Upper lobe of left lung (tissue), 6 donors: ENCODE measurements around the gene PFAS. TPM values are rescaled to one million over a fixed set of nuclear protein-coding genes. Genes with fewer than 3 reads are reported as not detected.

Experiments used
- ATAC-seq, 2 donors: fragments of 200-7000 bp; cut with Tn5 transposase; one replicate each; pipeline ENCODE4 v1.9.1; 2022; ENCODE audit warnings: mild to moderate bottlenecking in 2 of 2, moderate library complexity in 2 of 2; ENCODE audit not compliant: low FRiP score in 2 of 2
- DNase-seq, 2 donors: peaks; one replicate each; pipeline ENCODE4 v3.0.0-alpha.2; 2019 to 2020
- H3K27ac ChIP-seq, 4 donors: fragments of 200-600 bp; sonication (generic); one replicate each; pipeline ENCODE4 v1.5.1; 2016 to 2019
- H3K27me3 ChIP-seq, 4 donors: fragments of 200-600 bp; sonication (generic); one replicate each; pipeline ENCODE4 v1.5.1; 2017 to 2019
- H3K36me3 ChIP-seq, 4 donors: fragments of 200-600 bp; sonication (generic); one replicate each; pipeline ENCODE4 v1.5.1; 2016 to 2019
- H3K4me1 ChIP-seq, 4 donors: fragments of 200-600 bp; sonication (generic); one replicate each; pipeline ENCODE4 v1.5.1; 2018 to 2019
- H3K4me3 ChIP-seq, 4 donors: fragments of 200-600 bp; sonication (generic); one replicate each; pipeline ENCODE4 v1.5.1; 2017 to 2019; ENCODE audit warnings: mild to moderate bottlenecking in 2 of 4, moderate library complexity in 1 of 4
- H3K9me3 ChIP-seq, 4 donors: fragments of 200-600 bp; sonication (generic); one replicate each; pipeline ENCODE4 v1.5.1; 2018 to 2019
- CTCF ChIP-seq, 6 experiments: fragments of 450-650 bp in 4 of 6; fragments of 200-600 bp in 2 of 6; sonication (generic) in 2 of 6; IDR thresholded peaks; one replicate each; pipeline ENCODE4 v1.5.1; 2016 to 2019; ENCODE audit warnings: antibody characterized with exemption in 6 of 6
- EP300 ChIP-seq, 4 donors: sonication (generic); formaldehyde crosslinking; IDR thresholded peaks; one replicate each; pipeline ENCODE4 v1.5.1; 2017; ENCODE audit warnings: antibody characterized with exemption in 4 of 4, control low read depth in 2 of 4
- POLR2A ChIP-seq, 4 donors: fragments of 450-650 bp; IDR thresholded peaks; one replicate each; pipeline ENCODE4 v1.5.1; 2016 to 2017; ENCODE audit warnings: antibody characterized with exemption in 4 of 4, mild to moderate bottlenecking in 2 of 4
- POLR2AphosphoS5 ChIP-seq, 2 donors: sonication (generic); formaldehyde crosslinking; IDR thresholded peaks; one replicate each; pipeline ENCODE4 v1.5.1; 2017; ENCODE audit warnings: antibody characterized with exemption in 2 of 2
- WGBS, 2 donors: methylation state at CpG; one replicate each; pipeline ENCODE4 v1.1.5; 2017 to 2018; 5-methylcytosine and 5-hydroxymethylcytosine counted together
- total RNA-seq, 6 donors: library from RNA; depleted of rRNA in 4 of 6; stranded (reverse); fragments of >200 nt in 4 of 6; gene quantifications; one replicate each; pipeline versions ENCODE4 v1.1.0 to v1.2.1, GENCODE V29; 2016 to 2021
- donor health status: DM: no; HTN: no; CAD: no; lungs with moderate emphysema.
- donor health status: DM: no; HTN: yes; CAD: no; lungs with severe emphysema.

The PFAS gene
- total RNA-seq, 6 donors from 2014 or later, result 11.9 to 60.8 (median 29.5) TPM

DNA sequence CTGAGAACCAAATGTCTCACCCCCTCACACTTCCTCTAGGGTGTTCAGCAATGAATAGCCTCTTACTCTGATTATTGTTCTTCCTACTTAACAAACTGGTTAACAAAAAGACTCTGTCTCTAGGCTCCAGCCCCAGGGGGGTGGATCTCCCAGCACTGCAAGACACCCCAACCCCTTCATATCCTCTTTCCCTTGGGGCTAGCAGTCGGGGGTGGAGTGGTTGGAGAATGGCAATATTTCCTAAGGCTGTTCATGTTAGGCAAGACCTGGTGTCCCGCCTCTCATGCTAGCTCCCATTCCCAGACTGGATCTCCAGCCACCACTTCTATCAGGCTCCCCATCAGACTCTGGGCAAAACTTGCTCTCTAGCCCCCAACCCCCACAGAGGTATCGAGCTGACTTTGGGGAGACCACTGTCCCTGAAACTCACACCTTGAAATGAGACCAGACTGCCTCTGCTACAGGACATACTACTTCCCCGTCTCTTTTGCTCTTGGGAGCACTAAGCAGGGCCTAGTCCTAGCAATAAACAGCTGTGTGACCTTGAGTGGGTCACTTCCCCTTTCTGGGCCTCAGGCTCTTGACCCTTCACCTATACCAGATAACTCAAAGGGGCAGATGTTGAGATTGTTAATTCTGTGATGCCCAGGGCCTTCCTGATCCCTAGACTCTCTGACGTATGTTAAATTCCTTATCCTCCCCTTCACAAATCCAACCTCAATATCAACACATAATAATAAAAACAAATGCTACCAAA is 43.7 kb downstream of the PFAS start:
- peaks cover 17 to 36% (median 23%) of the 10 kb centered on the region in 4 donors for H3K4me1 ChIP-seq
- DNase-seq (no peak), ATAC-seq (no peak)
- no peaks in the 10 kb centered on the region for H3K9me3 ChIP-seq
- no peaks in the 10 kb centered on the region for H3K27me3 ChIP-seq
- peak overlapping the region in 1 of 4 donors; percentile 31 for H3K27ac ChIP-seq
- TF ChIP-seq EP300 (IDR thresholded peaks at IDR 0.05), result no peak
- no peak for TF ChIP-seq POLR2A (IDR thresholded peaks at IDR 0.05)
- TF ChIP-seq POLR2AphosphoS5 (IDR thresholded peaks at IDR 0.05), result no peak
- no peak for TF ChIP-seq CTCF (IDR thresholded peaks at IDR 0.05)
- H3K36me3 ChIP-seq, result no peaks in the 10 kb centered on the region
- no peak overlapping the region for H3K4me3 ChIP-seq
- WGBS, 2 donors, result 77 to 78% methylated on average over 5 of the region's 5 CpGs

DNA sequence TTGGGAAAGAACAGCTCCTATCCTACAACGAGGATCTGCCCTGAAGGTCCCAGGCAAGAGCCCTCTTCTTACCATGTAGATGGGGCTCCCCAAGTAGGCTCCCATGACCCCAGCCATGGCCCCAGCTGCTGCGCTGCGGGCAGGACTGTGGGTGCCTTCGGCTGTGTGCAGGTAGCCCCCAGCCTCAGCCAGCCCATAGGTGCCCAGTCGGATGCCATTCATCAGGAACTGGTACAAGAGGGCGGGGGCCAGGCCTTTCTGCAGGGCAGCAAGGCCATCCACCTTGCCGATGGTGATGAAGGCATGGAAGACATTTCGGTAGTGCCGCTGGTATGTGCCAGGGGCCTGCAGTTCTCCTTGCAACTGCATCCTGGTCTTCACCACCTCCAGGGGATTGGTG is 45.3 kb downstream of the PFAS start:
- Histone ChIP-seq H3K27ac (peak overlapping the region in 3 of 4 donors; percentile 91 to 94 (median 92)), H3K4me3 (no peak overlapping the region), H3K4me1 (peaks cover 11 to 26% (median 15%) of the 10 kb centered on the region in 4 donors), H3K27me3 (no peaks in the 10 kb centered on the region), H3K9me3 (no peaks in the 10 kb centered on the region), H3K36me3 (no peaks in the 10 kb centered on the region)
- 96 to 100% methylated on average over 5 to 9 of the region's 9 CpGs for WGBS, 2 donors
- DNase-seq, result peak in 1 of 2 donors; percentile 58
- ATAC-seq, result no peak
- no peak for TF ChIP-seq EP300 (IDR thresholded peaks at IDR 0.05)
- TF ChIP-seq POLR2A (IDR thresholded peaks at IDR 0.05), result no peak
- no peak for TF ChIP-seq CTCF (IDR thresholded peaks at IDR 0.05)
- no peak for TF ChIP-seq POLR2AphosphoS5 (IDR thresholded peaks at IDR 0.05)

DNA sequence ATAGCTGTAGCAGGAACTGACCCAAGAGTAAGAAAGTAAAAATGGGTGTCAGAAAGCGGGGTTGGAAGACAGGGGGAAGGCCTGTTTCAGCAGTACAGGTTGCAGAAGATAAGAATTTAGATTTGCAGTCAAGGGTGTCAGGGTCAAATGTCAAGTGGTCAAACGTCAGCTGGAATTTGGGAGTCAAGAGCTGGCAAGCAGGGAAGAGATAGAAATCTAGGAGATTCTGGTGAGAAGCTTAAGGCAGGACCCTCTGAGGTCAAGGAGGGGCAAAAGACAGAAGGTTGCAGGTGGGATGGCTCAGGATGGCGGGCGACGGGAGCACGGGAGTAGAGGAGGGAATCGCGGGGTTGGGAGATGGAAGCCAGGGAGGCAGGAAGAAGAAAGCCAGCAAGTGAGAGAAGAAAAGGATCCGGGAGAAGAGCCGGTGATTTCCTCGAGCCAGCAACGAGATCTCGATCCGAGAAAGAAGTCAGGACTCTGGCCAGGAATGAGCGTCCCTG is 45.8 kb downstream of the PFAS start:
- DNase-seq (no peak), ATAC-seq (peak; percentile 3 to 15)
- no peak for TF ChIP-seq EP300 (IDR thresholded peaks at IDR 0.05)
- no peak for TF ChIP-seq POLR2A (IDR thresholded peaks at IDR 0.05)
- TF ChIP-seq POLR2AphosphoS5 (IDR thresholded peaks at IDR 0.05), result no peak
- TF ChIP-seq CTCF (IDR thresholded peaks at IDR 0.05), result no peak
- Histone ChIP-seq H3K27ac (peak overlapping the region; percentile 87 to 94 (median 92)), H3K4me3 (peak overlapping the region; percentile 27 to 78 (median 68)), H3K27me3 (no peaks in the 10 kb centered on the region), H3K4me1 (peaks cover 8 to 21% (median 12%) of the 10 kb centered on the region in 4 donors), H3K9me3 (no peaks in the 10 kb centered on the region), H3K36me3 (no peaks in the 10 kb centered on the region)
- 7 to 8% methylated on average over 14 to 15 of the region's 15 CpGs for WGBS, 2 donors

- Histone ChIP-seq H3K27me3 (no peaks in the 10 kb centered on the region), H3K4me3 (no peak overlapping the region), H3K36me3 (no peaks in the 10 kb centered on the region), H3K9me3 (no peaks in the 10 kb centered on the region), H3K4me1 (peaks cover 0 to 8% (median 0%) of the 10 kb centered on the region in 4 donors), H3K27ac (no peak overlapping the region)
- 47 to 55% methylated on average over 3 of the region's 3 CpGs for WGBS, 2 donors
- DNase-seq, result no peak
- no peak for TF ChIP-seq POLR2A (IDR thresholded peaks at IDR 0.05)
- no peak for ATAC-seq
These were observed 51.1 kb downstream of the PFAS start for GRCh38 chr17:8300226-8300625.

DNA sequence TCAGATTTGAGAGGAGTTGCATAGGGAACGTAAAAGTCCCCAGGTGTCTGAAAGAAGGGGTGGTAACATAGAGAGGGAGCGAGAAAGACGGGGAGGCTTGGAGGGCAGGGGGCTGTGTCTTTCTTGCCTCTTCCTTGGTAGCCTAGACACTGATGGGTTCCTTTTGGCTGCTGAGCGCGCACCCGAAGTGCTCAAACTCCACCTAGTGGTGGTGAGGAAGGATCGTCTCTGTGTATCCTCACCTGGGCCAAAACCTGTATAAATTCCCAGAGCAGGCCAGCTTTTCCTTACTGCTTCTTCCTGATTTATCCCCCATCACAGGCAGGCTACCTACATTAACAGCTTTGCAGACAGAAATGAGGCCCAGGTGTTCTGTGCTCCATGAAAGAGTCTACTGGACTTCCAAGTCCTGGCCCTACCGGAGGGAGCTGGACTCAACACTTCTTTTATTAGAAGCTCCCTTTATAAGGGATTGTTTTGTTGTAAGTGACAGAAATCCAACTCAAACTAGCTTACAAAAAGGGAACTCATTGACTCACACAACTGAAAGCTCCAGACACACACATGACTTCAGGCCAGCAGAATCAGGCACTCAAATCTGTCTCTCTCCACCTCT is 51.6 kb downstream of the PFAS start:
- DNase-seq, result peak in 1 of 2 donors; percentile 75
- H3K9me3 ChIP-seq, result no peaks in the 10 kb centered on the region
- no peaks in the 10 kb centered on the region for H3K27me3 ChIP-seq
- peak; percentile 89 to 92 for ATAC-seq
- no peaks in the 10 kb centered on the region for H3K36me3 ChIP-seq
- peaks cover 0 to 8% (median 0%) of the 10 kb centered on the region in 4 donors for H3K4me1 ChIP-seq
- TF ChIP-seq POLR2A (IDR thresholded peaks at IDR 0.05) (no peak), EP300 (IDR thresholded peaks at IDR 0.05) (no peak), POLR2AphosphoS5 (IDR thresholded peaks at IDR 0.05) (no peak), CTCF (IDR thresholded peaks at IDR 0.05) (peak; percentile 76 to 86 (median 80))
- 13 to 14% methylated on average over 8 of the region's 8 CpGs for WGBS, 2 donors
- H3K27ac ChIP-seq, result no peak overlapping the region
- no peak overlapping the region for H3K4me3 ChIP-seq
